HCT116 (cell line): ENCODE results near the gene PPP6R3. TPM values are rescaled to one million over a fixed set of nuclear protein-coding genes. Genes with fewer than 3 reads are reported as not detected.

Source experiments
- ATAC-seq: fragments of 200-7000 bp; cut with Tn5 transposase; 2 replicates; pipeline ENCODE4 v1.9.1; 2020; ENCODE audit warnings: mild to moderate bottlenecking, moderate library complexity
- Bru-seq: library from RNA; stranded (reverse); fragments of 400-500 nt; gene quantifications from one replicate; lab custom pipeline; 2021; lab: Mats Ljungman, UMichigan
- BruChase-seq, 2 experiments: library from RNA; stranded (reverse); fragments of 400-500 nt; gene quantifications; one replicate each; lab custom pipeline; 2021; lab: Mats Ljungman, UMichigan
- BruUV-seq: library from RNA; stranded (reverse); fragments of 400-500 nt; replicated peaks from 2 replicates; lab custom pipeline; 2021; lab: Mats Ljungman, UMichigan
- CTCF ChIA-PET: fragments of 300-600 bp; sonication (Branson Sonifier 250); formaldehyde crosslinking; loops from one replicate; lab custom pipeline; 2021; ENCODE audit warnings: antibody characterized with exemption; lab: Charles Lee
- POLR2A ChIA-PET: fragments of 300-600, 350-600 bp; sonication (Branson Sonifier 250); formaldehyde crosslinking; loops from one replicate; lab custom pipeline; 2021; ENCODE audit warnings: antibody characterized with exemption; lab: Charles Lee
- RAD21 ChIA-PET, 2 experiments: fragments of 300-600 bp; sonication (Branson Sonifier 250); formaldehyde crosslinking; loops; one replicate each; lab custom pipeline; 2023; ENCODE audit warnings: low total read pairs in 2 of 2; ENCODE audit not compliant: uncharacterized antibody in 2 of 2, unreplicated experiment in 2 of 2, low non-redundant PET in 1 of 2; lab: Charles Lee
- DNase-seq: peaks from one replicate; pipeline ENCODE4 v3.0.0-alpha.2; 2010; ENCODE audit warnings: low read depth, low spot score
- H2AFZ ChIP-seq: fragments of 200-600 bp; shearing (Covaris generic), sonication (generic); 2 replicates; pipeline ENCODE4 v1.6.1; 2017; ENCODE audit warnings: low read depth, mixed run types, mixed read lengths, antibody characterized with exemption, low read length; ENCODE audit not compliant: poor library complexity, severe bottlenecking
- H3K27ac ChIP-seq: 2 replicates; pipeline ENCODE4 v1.5.1; 2012; ENCODE audit warnings: low read depth, low read length
- H3K27me3 ChIP-seq: fragments of 200-600 bp; sonication (generic); 2 replicates; pipeline ENCODE4 v1.6.1; 2016; ENCODE audit warnings: mixed run types, low read length, mixed read lengths; ENCODE audit not compliant: insufficient read depth
- H3K36me3 ChIP-seq, 2 experiments: fragments of 200-500 bp in 1 of 2; fragments of 200-600 bp in 1 of 2; sonication (Bioruptor generic) in 1 of 2; sonication (generic) in 1 of 2; 2 replicates each; pipeline versions ENCODE4 v1.5.1 to v1.6.1; 2014 to 2016; ENCODE audit warnings: low read length in 2 of 2, inconsistent platforms in 1 of 2, mixed read lengths in 1 of 2, mixed run types in 1 of 2; ENCODE audit not compliant: insufficient read depth in 2 of 2, control insufficient read depth in 1 of 2
- H3K4me1 ChIP-seq, 2 experiments: fragments of 200-600 bp in 1 of 2; sonication (generic) in 1 of 2; 2 replicates each; pipeline versions ENCODE4 v1.5.1 to v1.6.1; 2012 to 2017; ENCODE audit warnings: low read length in 2 of 2, inconsistent platforms in 1 of 2, mild to moderate bottlenecking in 1 of 2, mixed read lengths in 1 of 2, mixed run types in 1 of 2, moderate library complexity in 1 of 2; ENCODE audit not compliant: insufficient read depth in 2 of 2, control insufficient read depth in 1 of 2
- H3K4me2 ChIP-seq: fragments of 200-600 bp; sonication (generic); 2 replicates; pipeline ENCODE4 v1.6.1; 2017; ENCODE audit warnings: mixed run types, low read length, mixed read lengths
- H3K4me3 ChIP-seq, 2 experiments: fragments of 200-600 bp in 1 of 2; sonication (generic) in 1 of 2; replicated peaks in 1 of 2; 2 replicates each; pipeline ENCODE4 v1.5.1; 2011 to 2016; ENCODE audit warnings: low read length in 2 of 2, control low read depth in 1 of 2, low read depth in 1 of 2, mild to moderate bottlenecking in 1 of 2, mixed read lengths in 1 of 2, mixed run types in 1 of 2
- H3K79me2 ChIP-seq: fragments of 200-600 bp; sonication (generic); 2 replicates; pipeline ENCODE4 v1.6.1; 2017; ENCODE audit warnings: mild to moderate bottlenecking, mixed run types, low read length, moderate library complexity, mixed read lengths; ENCODE audit not compliant: insufficient read depth
- H3K9ac ChIP-seq: fragments of 200-600 bp; sonication (generic); 2 replicates; pipeline ENCODE4 v1.6.1; 2016; ENCODE audit warnings: low read length, mixed read lengths
- H3K9me2 ChIP-seq: fragments of 200-600 bp; sonication (generic), shearing (Covaris generic); 2 replicates; pipeline ENCODE4 v1.6.1; 2017; ENCODE audit warnings: mixed run types, mild to moderate bottlenecking, moderate library complexity; ENCODE audit not compliant: insufficient read depth
- H3K9me3 ChIP-seq, 2 experiments: fragments of 200-500 bp in 1 of 2; fragments of 200-600 bp in 1 of 2; sonication (Bioruptor generic) in 1 of 2; sonication (generic) in 1 of 2; 2 replicates each; pipeline ENCODE4 v1.6.1; 2014 to 2017; ENCODE audit warnings: low read length in 2 of 2, mixed read lengths in 2 of 2, inconsistent platforms in 1 of 2, low read depth in 1 of 2, mild to moderate bottlenecking in 1 of 2, mixed run types in 1 of 2, moderate library complexity in 1 of 2; ENCODE audit not compliant: control insufficient read depth in 1 of 2, insufficient read depth in 1 of 2
- H4K20me1 ChIP-seq: fragments of 200-600 bp; sonication (generic), shearing (Covaris generic); 2 replicates; pipeline ENCODE4 v1.6.1; 2017; ENCODE audit warnings: mixed run types, mild to moderate bottlenecking, moderate library complexity; ENCODE audit not compliant: insufficient read depth
- CBX3 ChIP-seq: IDR thresholded peaks from 2 replicates; pipeline ENCODE4 v1.6.1; 2012; ENCODE audit warnings: low read depth
- CTCF ChIP-seq, 3 experiments: fragments of 200-600 bp in 1 of 3; sonication (generic) in 1 of 3; IDR thresholded peaks in 2 of 3; conservative IDR thresholded peaks in 1 of 3; 2 replicates each; pipeline ENCODE4 v1.5.1; 2012 to 2017; ENCODE audit warnings: low read depth in 2 of 3, low read length in 2 of 3, antibody characterized with exemption in 1 of 3, borderline replicate concordance in 1 of 3, control low read depth in 1 of 3, mild to moderate bottlenecking in 1 of 3, mixed read lengths in 1 of 3, mixed run types in 1 of 3, moderate library complexity in 1 of 3; ENCODE audit not compliant: insufficient read depth in 1 of 3
- EGR1 ChIP-seq: IDR thresholded peaks from 2 replicates; pipeline ENCODE4 v1.6.1; 2012; ENCODE audit warnings: low read depth
- EZH2phosphoT487 ChIP-seq: fragments of 200-600 bp; IDR thresholded peaks from 2 replicates; pipeline ENCODE4 v1.6.1; 2018; ENCODE audit warnings: antibody characterized with exemption, borderline replicate concordance
- FOSL1 ChIP-seq: IDR thresholded peaks from 2 replicates; pipeline ENCODE4 v1.6.1; 2012; ENCODE audit warnings: low read depth
- JUND ChIP-seq: IDR thresholded peaks from 2 replicates; pipeline ENCODE4 v1.6.1; 2012
- MAX ChIP-seq: IDR thresholded peaks from 2 replicates; pipeline ENCODE4 v1.6.1; 2012
- POLR2A ChIP-seq: IDR thresholded peaks from 2 replicates; pipeline ENCODE4 v1.7.0; 2011; ENCODE audit warnings: borderline replicate concordance; ENCODE audit not compliant: insufficient read depth, insufficient read length; ENCODE audit errors: extremely low read depth
- POLR2AphosphoS5 ChIP-seq: IDR thresholded peaks from 2 replicates; pipeline ENCODE4 v1.6.1; 2011; ENCODE audit warnings: mild to moderate bottlenecking, low read depth, low read length, moderate library complexity
- RAD21 ChIP-seq: IDR thresholded peaks from 2 replicates; pipeline ENCODE4 v1.6.1; 2012; ENCODE audit warnings: low read depth, mild to moderate bottlenecking
- SIN3A ChIP-seq: IDR thresholded peaks from 2 replicates; pipeline ENCODE4 v1.6.1; 2012; ENCODE audit warnings: low read depth
- SP1 ChIP-seq: IDR thresholded peaks from 2 replicates; pipeline ENCODE4 v1.6.1; 2012; ENCODE audit warnings: low read depth
- SRF ChIP-seq: IDR thresholded peaks from 2 replicates; pipeline ENCODE4 v1.6.1; 2012; ENCODE audit warnings: low read depth
- TCF7L2 ChIP-seq: IDR thresholded peaks from 2 replicates; pipeline ENCODE4 v1.7.0; 2011; ENCODE audit warnings: borderline replicate concordance, inconsistent platforms; ENCODE audit not compliant: insufficient read depth, insufficient read length; ENCODE audit errors: extremely low read depth
- YY1 ChIP-seq: IDR thresholded peaks from 2 replicates; pipeline ENCODE4 v1.6.1; 2011; ENCODE audit warnings: low read length, low read depth, moderate library complexity, mild to moderate bottlenecking; ENCODE audit not compliant: insufficient replicate concordance; ENCODE audit errors: extremely low read depth
- ZFX ChIP-seq: fragments of 450-650 bp; IDR thresholded peaks from 2 replicates; pipeline ENCODE4 v1.6.1; 2017
- ZNF274 ChIP-seq: fragments of 200-500 bp; sonication (Bioruptor generic); IDR thresholded peaks from 2 replicates; pipeline ENCODE4 v1.6.1; 2014; ENCODE audit warnings: mild to moderate bottlenecking, low read depth, low read length, inconsistent platforms
- intact Hi-C: fragments of 100-400 bp; cut with micrococcal nuclease; formaldehyde crosslinking; loops from 2 replicates; pipeline ENCODE4 v1.10.0; 2022
- long read RNA-seq: library from polyadenylated mRNA; unstranded; transcript quantifications from one replicate; pipeline ENCODE4 v2.0.0, GENCODE V29; 2021; ENCODE audit not compliant: unreplicated experiment
- polyA plus RNA-seq: library from polyadenylated mRNA; unstranded; fragments of >200 nt; gene quantifications from 2 replicates; pipeline ENCODE4 v1.2.1, GENCODE V29; 2012; ENCODE audit warnings: missing spikeins
- total RNA-seq: library from RNA; stranded (reverse); gene quantifications from one replicate; pipeline ENCODE4 v1.2.1, GENCODE V29; 2021; ENCODE audit not compliant: unreplicated experiment
- TF ChIP-seq, protein P1 (sequence below): IDR thresholded peaks from 2 replicates; pipeline ENCODE4 v1.6.1; 2012
- TF ChIP-seq, protein P2 (sequence below): IDR thresholded peaks from 2 replicates; pipeline ENCODE4 v1.6.1; 2012; ENCODE audit warnings: low read depth

PPP6R3 gene
- total RNA-seq (113 TPM), Bru-seq, nascent RNA (percentile 95 among the genes with signal in this experiment), BruChase-seq, experiment 1, labeled RNA remaining after a 6-hour chase (percentile 92 among the genes with signal in this experiment), BruChase-seq, experiment 2, labeled RNA remaining after a 2-hour chase (percentile 94 among the genes with signal in this experiment)
- polyA plus RNA-seq: 57.0 and 58.0 TPM in 2 replicates
- long read RNA-seq, full-length matches to known transcripts: 18 of 103 reads
- long read RNA-seq, partial matches to known transcripts: 41 of 103 reads
- long read RNA-seq, other reads (novel, unspliced or antisense): 44 of 103 reads

DNA sequence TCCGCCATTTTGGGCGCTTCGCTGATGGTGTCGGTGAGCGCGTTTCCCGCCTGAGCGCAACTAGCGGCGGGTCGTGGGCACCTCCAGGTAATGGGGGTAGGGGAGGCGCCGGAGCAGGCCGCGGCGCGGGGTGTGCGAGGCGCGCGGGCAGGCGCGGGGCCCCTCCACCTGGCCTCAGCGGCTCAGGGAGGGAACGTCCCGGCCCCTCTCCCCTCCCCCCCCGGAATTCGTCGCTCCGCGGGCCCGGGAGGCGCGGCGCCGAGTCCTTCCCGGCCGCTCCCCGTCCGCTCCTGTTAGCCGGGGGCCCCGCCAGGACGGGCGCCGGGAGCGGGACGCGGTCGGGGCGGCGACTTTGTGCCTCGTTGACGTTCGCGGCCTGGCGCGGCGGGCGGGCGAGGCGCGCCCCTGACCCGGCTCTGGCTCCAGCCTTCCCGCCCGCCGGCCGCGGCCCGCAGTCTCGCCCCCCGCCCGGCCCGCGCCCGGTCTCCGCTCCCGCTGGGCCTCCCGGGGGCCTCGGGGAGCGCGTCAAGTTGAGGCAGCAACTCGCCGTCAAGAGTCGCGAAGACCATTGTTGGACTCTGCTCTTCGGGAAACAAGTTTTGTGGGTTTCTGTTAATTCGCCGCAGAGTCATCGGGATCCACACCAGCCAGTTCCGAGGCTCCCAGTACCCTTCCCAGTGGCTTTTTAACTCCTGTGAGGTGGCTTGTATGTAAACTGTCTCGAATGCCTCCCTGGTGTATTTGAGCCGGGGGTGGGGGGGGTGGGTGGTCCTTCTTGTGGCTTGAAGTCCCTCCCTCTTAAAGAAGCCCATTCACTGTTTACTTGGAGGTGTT, at the start of gene PPP6R3:
Gene PPP6R3, plus strand, starts transcription at position 12 of the 834 bp plus-strand sequence. CDS start 76,913 bp downstream, outside the sequence.
- Histone ChIP-seq H3K36me3 (no peaks in the 10 kb centered on the region; a peak in 1 of 4 replicates), H2AFZ (peak within 1 kb of the TSS; percentile 52), H3K4me2 (peak within 1 kb of the TSS; percentile 99), H3K4me3 (peak within 1 kb of the TSS; percentile 67 to 81), H3K27me3 (no peaks in the 10 kb centered on the region), H3K27ac (peak within 1 kb of the TSS; percentile 87), H3K9me3 (no peaks in the 10 kb centered on the region), H4K20me1 (peaks cover 37% of the 10 kb centered on the region), H3K4me1 (peaks cover 10 to 26% of the 10 kb centered on the region in 2 experiments), H3K9me2 (no peaks in the 10 kb centered on the region), H3K79me2 (peaks cover 53% of the 10 kb centered on the region), H3K9ac (peak within 1 kb of the TSS; percentile 86)
- intact Hi-C loops: no loop called here
- DNase-seq (no peak), ATAC-seq (peak; percentile 48)
- no TSS peak for BruUV-seq
- ChIA-PET RAD21 (no interaction called here), CTCF (no interaction called here), POLR2A (no interaction called here)
- TF ChIP-seq FOSL1 (no peak), JUND (no peak), SRF (no peak), CBX3 (no peak), CTCF (IDR thresholded peaks at IDR 0.05 in 2 of 3, conservative IDR thresholded peaks at IDR 0.05 in 1 of 3; ENCODE audit: borderline replicate concordance in 1 of 3, insufficient read depth in 1 of 3, low read depth in 2 of 3, low read length in 2 of 3) (no peak), ZFX (peak; percentile 81), YY1 (peak; percentile 89), EGR1 (no peak), SIN3A (no peak), POLR2A (peak; percentile 53), MAX (peak; percentile 42; the same call in 1 of the 2 replicates), ZNF274 (no peak), RAD21 (no peak), SP1 (no peak), POLR2AphosphoS5 (peak; percentile 76), TCF7L2 (no peak), EZH2phosphoT487 (no peak)
- TF ChIP-seq, protein P1, sequence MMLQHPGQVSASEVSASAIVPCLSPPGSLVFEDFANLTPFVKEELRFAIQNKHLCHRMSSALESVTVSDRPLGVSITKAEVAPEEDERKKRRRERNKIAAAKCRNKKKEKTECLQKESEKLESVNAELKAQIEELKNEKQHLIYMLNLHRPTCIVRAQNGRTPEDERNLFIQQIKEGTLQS: no peak
- TF ChIP-seq, protein P2, sequence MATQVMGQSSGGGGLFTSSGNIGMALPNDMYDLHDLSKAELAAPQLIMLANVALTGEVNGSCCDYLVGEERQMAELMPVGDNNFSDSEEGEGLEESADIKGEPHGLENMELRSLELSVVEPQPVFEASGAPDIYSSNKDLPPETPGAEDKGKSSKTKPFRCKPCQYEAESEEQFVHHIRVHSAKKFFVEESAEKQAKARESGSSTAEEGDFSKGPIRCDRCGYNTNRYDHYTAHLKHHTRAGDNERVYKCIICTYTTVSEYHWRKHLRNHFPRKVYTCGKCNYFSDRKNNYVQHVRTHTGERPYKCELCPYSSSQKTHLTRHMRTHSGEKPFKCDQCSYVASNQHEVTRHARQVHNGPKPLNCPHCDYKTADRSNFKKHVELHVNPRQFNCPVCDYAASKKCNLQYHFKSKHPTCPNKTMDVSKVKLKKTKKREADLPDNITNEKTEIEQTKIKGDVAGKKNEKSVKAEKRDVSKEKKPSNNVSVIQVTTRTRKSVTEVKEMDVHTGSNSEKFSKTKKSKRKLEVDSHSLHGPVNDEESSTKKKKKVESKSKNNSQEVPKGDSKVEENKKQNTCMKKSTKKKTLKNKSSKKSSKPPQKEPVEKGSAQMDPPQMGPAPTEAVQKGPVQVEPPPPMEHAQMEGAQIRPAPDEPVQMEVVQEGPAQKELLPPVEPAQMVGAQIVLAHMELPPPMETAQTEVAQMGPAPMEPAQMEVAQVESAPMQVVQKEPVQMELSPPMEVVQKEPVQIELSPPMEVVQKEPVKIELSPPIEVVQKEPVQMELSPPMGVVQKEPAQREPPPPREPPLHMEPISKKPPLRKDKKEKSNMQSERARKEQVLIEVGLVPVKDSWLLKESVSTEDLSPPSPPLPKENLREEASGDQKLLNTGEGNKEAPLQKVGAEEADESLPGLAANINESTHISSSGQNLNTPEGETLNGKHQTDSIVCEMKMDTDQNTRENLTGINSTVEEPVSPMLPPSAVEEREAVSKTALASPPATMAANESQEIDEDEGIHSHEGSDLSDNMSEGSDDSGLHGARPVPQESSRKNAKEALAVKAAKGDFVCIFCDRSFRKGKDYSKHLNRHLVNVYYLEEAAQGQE: no peak
